ENCODE measurements around the gene GTF3C5. TPM values are rescaled to one million over a fixed set of nuclear protein-coding genes. Genes with fewer than 3 reads are reported as not detected.

GTF3C5 gene
- total RNA-seq, 2 experiments from 2014 or later = 49.0 to 52.4 TPM

- no peak for DNase-seq
Observed at GRCh38 chr9:132983491-132984201, 47.2 kb upstream of the GTF3C5 start.

GRCh38 chr9:132984202-132985070 is 46.4 kb upstream of the GTF3C5 start:
- Histone ChIP-seq H3K4me1 (ENCODE audit: insufficient read depth, low read length) (no peaks in the 10 kb centered on the region), H3K27me3 (ENCODE audit: control insufficient read depth in 1 of 2, insufficient read depth in 2 of 2, low read length in 2 of 2) (peaks cover 34 to 51% of the 10 kb centered on the region in 2 experiments), H3K27ac (ENCODE audit: low read depth in 1 of 2, low read length in 2 of 2) (no peak overlapping the region), H3K36me3 (ENCODE audit: insufficient read depth, low read length) (no peaks in the 10 kb centered on the region), H3K4me3 (ENCODE audit: low read length) (no peak overlapping the region), H3K9me3 (ENCODE audit: control insufficient read depth in 1 of 2, insufficient read depth in 1 of 2, low read length in 2 of 2) (peaks cover 0 to 5% of the 10 kb centered on the region in 2 experiments)
- intact Hi-C loops (cut with DNase I, micrococcal nuclease) = no loop called here
- ChIA-PET POLR2A (no interaction called here), CTCF (no interaction called here)
- Mint-ChIP-seq H3K27ac (no peak overlapping the region), H3K27me3 (peaks cover 67% of the 10 kb centered on the region), H3K4me3 (no peak overlapping the region), H3K9me3 (no peaks in the 10 kb centered on the region), H3K36me3 (ENCODE audit: low read depth) (no peaks in the 10 kb centered on the region), H3K4me1 (ENCODE audit: low read depth) (no peaks in the 10 kb centered on the region)
- ATAC-seq (ENCODE audit: poor library complexity) (no peak), DNase-seq (no peak)
- no peak for TF ChIP-seq CTCF (IDR thresholded peaks at IDR 0.05)

More at GRCh38 chr9:132983491-132984201, 47.2 kb upstream of the GTF3C5 start:
- intact Hi-C loops (cut with DNase I, micrococcal nuclease) = no loop called here
- Histone ChIP-seq H3K27ac (ENCODE audit: low read depth in 1 of 2, low read length in 2 of 2) (no peak overlapping the region), H3K4me1 (ENCODE audit: insufficient read depth, low read length) (peaks cover 4% of the 10 kb centered on the region), H3K9me3 (ENCODE audit: control insufficient read depth in 1 of 2, insufficient read depth in 1 of 2, low read length in 2 of 2) (peaks cover 0 to 5% of the 10 kb centered on the region in 2 experiments), H3K4me3 (ENCODE audit: low read length) (no peak overlapping the region), H3K27me3 (ENCODE audit: control insufficient read depth in 1 of 2, insufficient read depth in 2 of 2, low read length in 2 of 2) (peaks cover 41 to 57% of the 10 kb centered on the region in 2 experiments), H3K36me3 (ENCODE audit: insufficient read depth, low read length) (no peaks in the 10 kb centered on the region)
- Mint-ChIP-seq H3K9me3 (no peaks in the 10 kb centered on the region), H3K27ac (no peak overlapping the region), H3K4me1 (ENCODE audit: low read depth) (peaks cover 1% of the 10 kb centered on the region), H3K27me3 (peaks cover 72% of the 10 kb centered on the region), H3K36me3 (ENCODE audit: low read depth) (no peaks in the 10 kb centered on the region), H3K4me3 (no peak overlapping the region)
- ATAC-seq (ENCODE audit: poor library complexity) = no peak
- no peak for TF ChIP-seq CTCF (IDR thresholded peaks at IDR 0.05)
- ChIA-PET CTCF (no interaction called here), POLR2A (no interaction called here)

- H3K27ac Mint-ChIP-seq = no peak overlapping the region
- Histone ChIP-seq H3K27me3 (ENCODE audit: control insufficient read depth in 1 of 2, insufficient read depth in 2 of 2, low read length in 2 of 2) (peaks cover 29 to 46% of the 10 kb centered on the region in 2 experiments), H3K9me3 (ENCODE audit: control insufficient read depth in 1 of 2, insufficient read depth in 1 of 2, low read length in 2 of 2) (peaks cover 0 to 5% of the 10 kb centered on the region in 2 experiments), H3K27ac (ENCODE audit: low read depth in 1 of 2, low read length in 2 of 2) (no peak overlapping the region), H3K4me3 (ENCODE audit: low read length) (no peak overlapping the region), H3K36me3 (ENCODE audit: insufficient read depth, low read length) (no peaks in the 10 kb centered on the region), H3K4me1 (ENCODE audit: insufficient read depth, low read length) (no peaks in the 10 kb centered on the region)
- no peak overlapping the region for H3K4me3 Mint-ChIP-seq
- DNase-seq (no peak), ATAC-seq (ENCODE audit: poor library complexity) (no peak)
- no peaks in the 10 kb centered on the region for H3K36me3 Mint-ChIP-seq (ENCODE audit: low read depth)
- intact Hi-C loops (cut with DNase I, micrococcal nuclease) = no loop called here
- peaks cover 68% of the 10 kb centered on the region for H3K27me3 Mint-ChIP-seq
- no peaks in the 10 kb centered on the region for H3K9me3 Mint-ChIP-seq
- POLR2A ChIA-PET = no interaction called here
- CTCF ChIA-PET = no interaction called here
- no peak for TF ChIP-seq CTCF (IDR thresholded peaks at IDR 0.05)
- H3K4me1 Mint-ChIP-seq (ENCODE audit: low read depth) = no peaks in the 10 kb centered on the region
Observed at GRCh38 chr9:132985071-132985350, 45.8 kb upstream of the GTF3C5 start.
